BJ (cell line): ENCODE data around the gene PLXNA2. TPM values are rescaled to one million over a fixed set of nuclear protein-coding genes. Genes with fewer than 3 reads are reported as not detected.

ENCODE experiments used
- CTCF ChIA-PET: fragments of 350-600 bp; formaldehyde crosslinking; extraction: SDS; loops from one replicate; lab custom pipeline; 2021; ENCODE audit warnings: antibody characterized with exemption, inconsistent platforms; lab: Yijun Ruan, JAX
- POLR2A ChIA-PET: fragments of 300-600 bp; sonication (Branson Sonifier 250); formaldehyde crosslinking; extraction: SDS; loops from one replicate; lab custom pipeline; 2021; ENCODE audit warnings: antibody characterized with exemption; lab: Charles Lee
- DNase-seq: peaks from one replicate; pipeline ENCODE4 v3.0.0-alpha.2; 2011; ENCODE audit warnings: low read depth
- H3K27me3 ChIP-seq: 2 replicates; pipeline ENCODE4 v1.6.0; 2011; ENCODE audit warnings: low read length; ENCODE audit not compliant: control insufficient read depth, insufficient read depth
- H3K36me3 ChIP-seq: 2 replicates; pipeline ENCODE4 v1.5.1; 2011; ENCODE audit warnings: low read length; ENCODE audit not compliant: control insufficient read depth, insufficient read depth
- H3K4me3 ChIP-seq: 2 replicates; pipeline ENCODE4 v1.5.1; 2011; ENCODE audit warnings: low read depth, mild to moderate bottlenecking, control low read depth, low read length
- CTCF ChIP-seq: IDR thresholded peaks from 2 replicates; pipeline ENCODE4 v1.5.1; 2011; ENCODE audit warnings: low read depth, mild to moderate bottlenecking, control low read depth, inconsistent platforms, low read length, moderate library complexity; ENCODE audit not compliant: insufficient read depth
- polyA plus RNA-seq: library from polyadenylated mRNA; depleted of rRNA; stranded (reverse); fragments of >200 nt; gene quantifications from 2 replicates; pipeline ENCODE4 v1.2.3, GENCODE V29; 2011

PLXNA2 gene
- polyA plus RNA-seq, 1 experiment: 2.7 TPM

GRCh38 chr1:208007319-208007937 is 236.8 kb downstream of the PLXNA2 start:
- POLR2A ChIA-PET: no interaction called here
- H3K4me3 ChIP-seq: no peak overlapping the region
- no peaks in the 10 kb centered on the region for H3K36me3 ChIP-seq
- no peak for DNase-seq
- CTCF ChIA-PET: interaction anchor here (0.5 to 5.8 kb wide), 12 partner anchors 9 to 774 kb away, joined by 3 to 41 read pairs (median 4); no protein-coding TSS in a partner anchor
- H3K27me3 ChIP-seq: no peaks in the 10 kb centered on the region
- TF ChIP-seq CTCF: no peak

GRCh38 chr1:208006258-208006920 is 237.8 kb downstream of the PLXNA2 start:
- Histone ChIP-seq H3K27me3 (0 out of 2 replicates have a peak, but pooled peaks cover 1% of the 10 kb centered on the region), H3K4me3 (no peak overlapping the region), H3K36me3 (no peaks in the 10 kb centered on the region)
- POLR2A ChIA-PET: no interaction called here
- TF ChIP-seq CTCF: no peak
- no peak for DNase-seq
- CTCF ChIA-PET: interaction anchor here (0.9 to 5.8 kb wide), 6 partner anchors 8 to 109 kb away, joined by 3 to 41 read pairs (median 6); no protein-coding TSS in a partner anchor

- DNase-seq: no peak
- CTCF ChIA-PET: interaction anchor here (0.6 to 5.8 kb wide), 3 partner anchors 16 to 593 kb away, joined by 3 to 41 read pairs (median 5); no protein-coding TSS in a partner anchor
- 0 out of 2 replicates have a peak, but pooled peaks cover 1% of the 10 kb centered on the region for H3K27me3 ChIP-seq
Observed at GRCh38 chr1:208004851-208005250, 239.3 kb downstream of the PLXNA2 start.

GRCh38 chr1:208003241-208003640 is 240.9 kb downstream of the PLXNA2 start:
- ChIA-PET POLR2A (no interaction called here), CTCF (interaction anchor here (0.7 to 1.6 kb wide), 8 partner anchors 10 to 249 kb away, joined by 3 to 8 read pairs (median 4); partner anchors contain the start of gene PLXNA2)
- H3K36me3 ChIP-seq: no peaks in the 10 kb centered on the region
- no peak for DNase-seq
- no peak overlapping the region for H3K4me3 ChIP-seq
- no peak for TF ChIP-seq CTCF
- 0 out of 2 replicates have a peak, but pooled peaks cover 1% of the 10 kb centered on the region for H3K27me3 ChIP-seq

More at GRCh38 chr1:208004851-208005250, 239.3 kb downstream of the PLXNA2 start:
- TF ChIP-seq CTCF: no peak
- H3K4me3 ChIP-seq: no peak overlapping the region
- no peaks in the 10 kb centered on the region for H3K36me3 ChIP-seq
- POLR2A ChIA-PET: no interaction called here

GRCh38 chr1:208002672-208003071 is 241.5 kb downstream of the PLXNA2 start:
- no peak for TF ChIP-seq CTCF
- H3K4me3 ChIP-seq: no peak overlapping the region
- ChIA-PET CTCF (interaction anchor here (0.7 to 1.8 kb wide), 9 partner anchors 9 to 250 kb away, joined by 3 to 8 read pairs (median 4); partner anchors contain the start of gene PLXNA2), POLR2A (no interaction called here)
- 0 out of 2 replicates have a peak, but pooled peaks cover 1% of the 10 kb centered on the region for H3K27me3 ChIP-seq
- DNase-seq: no peak
- no peaks in the 10 kb centered on the region for H3K36me3 ChIP-seq
